Stimulated activated CD8-positive, alpha-beta memory T cell treated with anti-CD3 and anti-CD28 coated beads, Interleukin-15, amount 100 ng/mL, for 24 hours (primary cell): ENCODE measurements around the gene BRDT.
"Not testable (repeated sequence)": the region's sequence is repeated elsewhere in the genome, so short reads cannot be mapped to it uniquely, and the experiment has no call there.

Experiments used
- DNase-seq: peaks from one replicate; pipeline ENCODE4 v3.0.0-alpha.2; 2020; ENCODE audit warnings: low read depth

The BRDT gene

GRCh38 chr1:91993256-91993655, 44.1 kb downstream of the BRDT start:
- no peak for DNase-seq

- DNase-seq: no peak
These were observed 48.5 kb downstream of the BRDT start for GRCh38 chr1:91997607-91998195.

- DNase-seq: no peak
These were observed 54.9 kb downstream of the BRDT start for GRCh38 chr1:92004129-92004528.

- no peak for DNase-seq
These were observed 64.7 kb downstream of the BRDT start for GRCh38 chr1:92013923-92014322.

- no peak for DNase-seq
These were observed 67.6 kb downstream of the BRDT start for GRCh38 chr1:92016720-92017316.

- no peak for DNase-seq
These were observed 68.5 kb downstream of the BRDT start for GRCh38 chr1:92017656-92018055.

GRCh38 chr1:92026042-92026441, 76.8 kb downstream of the BRDT start:
- not testable (repeated sequence) for DNase-seq

GRCh38 chr1:92026806-92027205, 77.6 kb downstream of the BRDT start:
- DNase-seq: no peak

GRCh38 chr1:92029241-92029922, 80.2 kb downstream of the BRDT start:
- no peak for DNase-seq

GRCh38 chr1:92030656-92031107, 81.5 kb downstream of the BRDT start:
- no peak for DNase-seq

GRCh38 chr1:92031281-92032110, 82.3 kb downstream of the BRDT start:
- no peak for DNase-seq

GRCh38 chr1:92037400-92037799, 88.2 kb downstream of the BRDT start:
- no peak for DNase-seq

GRCh38 chr1:92038695-92039346, 89.6 kb downstream of the BRDT start:
- no peak for DNase-seq

- DNase-seq: no peak
These were observed 91.8 kb downstream of the BRDT start for GRCh38 chr1:92040971-92041370.

- no peak for DNase-seq
These were observed 94.4 kb downstream of the BRDT start for GRCh38 chr1:92043621-92044020.

- DNase-seq: no peak
These were observed 96.7 kb downstream of the BRDT start for GRCh38 chr1:92045766-92046495.

- no peak for DNase-seq
These were observed 102.7 kb downstream of the BRDT start for GRCh38 chr1:92051948-92052347.
